ENCODE results near the gene TRPC4AP.

TRPC4AP gene

GRCh38 chr20:35010405-35011192, 82.0 kb downstream of the TRPC4AP start:
- no peak for FAIRE-seq
- no peak for TF ChIP-seq POLR2A (IDR thresholded peaks at IDR 0.05; ENCODE audit: low read depth, low read length)
- no peak for DNase-seq (ENCODE audit: insufficient read length, low spot score)

- FAIRE-seq: no peak
- DNase-seq (ENCODE audit: insufficient read length, low spot score): no peak
- no peak for TF ChIP-seq POLR2A (IDR thresholded peaks at IDR 0.05; ENCODE audit: low read depth, low read length)
Measured at GRCh38 chr20:35009665-35010328, 82.8 kb downstream of the TRPC4AP start.

- FAIRE-seq (no peak), DNase-seq (ENCODE audit: insufficient read length, low spot score) (no peak)
- TF ChIP-seq POLR2A (IDR thresholded peaks at IDR 0.05; ENCODE audit: low read depth, low read length): no peak
Measured at GRCh38 chr20:35008411-35009342, 83.9 kb downstream of the TRPC4AP start.

GRCh38 chr20:35007891-35008290, 84.7 kb downstream of the TRPC4AP start:
- no peak for TF ChIP-seq POLR2A (IDR thresholded peaks at IDR 0.05; ENCODE audit: low read depth, low read length)
- no peak for DNase-seq (ENCODE audit: insufficient read length, low spot score)
- no peak for FAIRE-seq

GRCh38 chr20:35007413-35007812, 85.2 kb downstream of the TRPC4AP start:
- FAIRE-seq (no peak), DNase-seq (ENCODE audit: insufficient read length, low spot score) (no peak)
- TF ChIP-seq POLR2A (IDR thresholded peaks at IDR 0.05; ENCODE audit: low read depth, low read length): no peak

- FAIRE-seq: no peak
Measured at GRCh38 chr20:35006531-35006971, 86.1 kb downstream of the TRPC4AP start.

GRCh38 chr20:35006009-35006408, 86.6 kb downstream of the TRPC4AP start:
- DNase-seq (ENCODE audit: insufficient read length, low spot score) (no peak), FAIRE-seq (no peak)
- no peak for TF ChIP-seq POLR2A (IDR thresholded peaks at IDR 0.05; ENCODE audit: low read depth, low read length)

More at GRCh38 chr20:35006531-35006971, 86.1 kb downstream of the TRPC4AP start:
- DNase-seq (ENCODE audit: insufficient read length, low spot score): no peak
- no peak for TF ChIP-seq POLR2A (IDR thresholded peaks at IDR 0.05; ENCODE audit: low read depth, low read length)

GRCh38 chr20:35005463-35005961, 87.1 kb downstream of the TRPC4AP start:
- no peak for TF ChIP-seq POLR2A (IDR thresholded peaks at IDR 0.05; ENCODE audit: low read depth, low read length)

GRCh38 chr20:35004749-35005462, 87.7 kb downstream of the TRPC4AP start:
- DNase-seq (ENCODE audit: insufficient read length, low spot score) (no peak), FAIRE-seq (no peak)
- no peak for TF ChIP-seq POLR2A (IDR thresholded peaks at IDR 0.05; ENCODE audit: low read depth, low read length)

More at GRCh38 chr20:35005463-35005961, 87.1 kb downstream of the TRPC4AP start:
- DNase-seq (ENCODE audit: insufficient read length, low spot score) (no peak), FAIRE-seq (no peak)

- FAIRE-seq (no peak), DNase-seq (ENCODE audit: insufficient read length, low spot score) (no peak)
- TF ChIP-seq POLR2A (IDR thresholded peaks at IDR 0.05; ENCODE audit: low read depth, low read length): no peak
Measured at GRCh38 chr20:35004051-35004725, 88.4 kb downstream of the TRPC4AP start.

GRCh38 chr20:35003211-35004031, 89.2 kb downstream of the TRPC4AP start:
- no peak for FAIRE-seq
- no peak for DNase-seq (ENCODE audit: insufficient read length, low spot score)

More at GRCh38 chr20:35003211-35004031, 89.2 kb downstream of the TRPC4AP start:
- no peak for TF ChIP-seq POLR2A (IDR thresholded peaks at IDR 0.05; ENCODE audit: low read depth, low read length)

Data from H54 (cell line).